HG03060 (cell line): ENCODE results near the gene CD101.

Experiments
- ATAC-seq: cut with Tn5 transposase; IDR thresholded peaks from one replicate; pipeline ENCODE4 v1.9.1; 2021; ENCODE audit warnings: low read depth, moderate number of reproducible peaks; ENCODE audit not compliant: unreplicated experiment

Gene CD101

DNA sequence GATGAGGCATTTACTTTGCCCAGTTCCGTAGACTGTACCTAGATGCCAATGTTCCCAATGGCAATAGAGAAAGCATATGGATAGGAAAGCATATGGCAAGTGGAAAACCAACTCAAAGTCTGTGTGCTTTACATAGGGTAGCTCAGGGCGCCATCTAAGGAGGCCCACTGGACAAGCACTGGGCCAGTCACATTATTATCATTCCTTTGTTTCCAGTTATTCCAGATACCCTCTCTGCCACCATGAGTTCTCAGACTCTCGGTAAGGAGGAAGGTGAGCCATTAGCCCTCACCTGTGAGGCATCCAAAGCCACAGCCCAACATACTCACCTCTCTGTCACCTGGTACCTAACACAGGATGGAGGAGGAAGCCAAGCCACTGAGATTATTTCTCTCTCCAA, 9.8 kb downstream of the CD101 start:
- ATAC-seq, result no peak

- ATAC-seq, result no peak
Observed at GRCh38 chr1:117013309-117013858, 11.8 kb downstream of the CD101 start.

DNA sequence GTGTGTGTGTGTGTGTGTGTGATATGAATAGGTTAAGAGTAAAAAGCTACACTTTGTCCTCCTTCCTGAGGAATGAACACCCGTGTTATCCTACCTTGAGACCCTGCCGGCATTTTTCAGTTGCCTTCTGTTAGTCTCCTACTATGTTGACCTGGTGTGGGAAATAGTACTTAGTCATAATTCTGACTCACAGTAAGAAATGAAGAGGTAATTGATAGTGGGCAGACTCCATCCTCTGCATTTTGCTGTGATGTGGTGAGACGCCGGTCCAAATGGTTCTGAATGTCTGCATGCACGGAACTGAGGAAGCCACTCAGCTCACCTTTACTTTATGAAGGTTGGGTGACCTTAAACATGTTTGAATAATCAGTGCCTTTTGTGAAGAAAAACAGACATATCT, 12.6 kb downstream of the CD101 start:
- no peak for ATAC-seq

- no peak for ATAC-seq
Observed at GRCh38 chr1:117015724-117016123, 14.2 kb downstream of the CD101 start.

GRCh38 chr1:117017062-117017461, 15.5 kb downstream of the CD101 start:
- ATAC-seq, result no peak

- ATAC-seq, result no peak
Observed at GRCh38 chr1:117017648-117018047, 16.1 kb downstream of the CD101 start.

- ATAC-seq, result no peak
Observed at GRCh38 chr1:117020526-117021156, 19.1 kb downstream of the CD101 start.

GRCh38 chr1:117022114-117022513, 20.6 kb downstream of the CD101 start:
- ATAC-seq, result no peak

DNA sequence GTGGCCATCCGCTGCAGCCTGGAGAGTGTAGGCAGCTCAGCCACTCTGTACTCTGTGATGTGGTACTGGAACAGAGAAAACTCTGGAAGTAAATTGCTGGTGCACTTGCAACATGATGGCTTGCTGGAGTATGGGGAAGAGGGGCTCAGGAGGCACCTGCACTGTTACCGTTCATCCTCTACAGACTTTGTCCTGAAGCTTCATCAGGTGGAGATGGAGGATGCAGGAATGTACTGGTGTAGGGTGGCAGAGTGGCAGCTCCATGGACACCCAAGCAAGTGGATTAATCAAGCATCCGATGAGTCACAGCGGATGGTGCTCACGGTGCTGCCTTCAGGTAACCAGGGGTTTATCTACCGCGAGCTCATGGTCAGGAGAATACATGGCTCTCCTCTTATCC, 24.0 kb downstream of the CD101 start:
- ATAC-seq, result no peak

GRCh38 chr1:117026361-117026760, 24.8 kb downstream of the CD101 start:
- no peak for ATAC-seq

DNA sequence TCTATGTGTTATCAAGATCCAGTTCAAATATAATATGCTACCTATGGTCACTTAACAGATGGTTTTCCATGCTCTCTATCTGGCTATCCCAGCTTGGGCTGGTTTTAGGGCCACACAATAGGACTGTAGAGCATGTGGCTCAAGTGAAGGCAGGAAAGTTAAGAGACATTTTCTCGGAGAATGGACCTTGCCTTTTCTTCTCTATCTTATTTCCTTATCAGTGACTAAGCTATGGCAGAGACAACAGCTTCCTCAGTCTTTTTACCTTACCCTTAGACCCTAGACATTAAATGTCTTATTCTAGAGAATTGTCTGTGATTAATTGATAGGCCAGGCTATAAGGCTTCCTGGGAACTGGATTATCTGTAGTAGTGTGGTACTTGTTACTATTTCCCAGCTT, 28.1 kb downstream of the CD101 start:
- ATAC-seq, result no peak

GRCh38 chr1:117030271-117030877, 28.8 kb downstream of the CD101 start:
- no peak for ATAC-seq

- no peak for ATAC-seq
Observed at GRCh38 chr1:117032266-117032665, 30.7 kb downstream of the CD101 start.

- no peak for ATAC-seq
Observed at GRCh38 chr1:117032681-117033539, 31.4 kb downstream of the CD101 start.

GRCh38 chr1:117033772-117034171, 32.2 kb downstream of the CD101 start:
- ATAC-seq, result no peak

GRCh38 chr1:117034791-117035290, 33.3 kb downstream of the CD101 start:
- ATAC-seq, result no peak

DNA sequence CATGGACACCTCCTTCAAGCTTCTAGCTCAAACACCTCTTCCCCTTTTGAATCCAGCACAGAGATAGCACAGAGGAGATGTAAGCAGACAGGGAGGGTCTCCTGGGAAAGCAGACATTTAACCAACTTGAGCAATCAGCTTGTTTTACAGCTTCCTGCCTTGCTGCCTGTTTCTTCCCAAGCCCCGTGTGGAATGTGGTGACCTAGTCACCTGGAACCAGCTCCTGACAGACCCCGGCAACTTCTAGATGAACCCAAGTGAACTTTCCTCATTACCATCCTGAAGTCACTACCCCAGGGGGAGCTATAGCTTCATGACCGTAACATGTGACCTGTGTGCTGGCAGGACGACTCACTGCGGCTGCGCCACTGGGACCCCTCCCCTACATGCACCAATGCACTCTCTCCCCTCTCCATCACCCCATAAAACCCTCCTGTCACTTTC, 34.5 kb downstream of the CD101 start:
- no peak for ATAC-seq

- no peak for ATAC-seq
Observed at GRCh38 chr1:117037802-117038201, 36.2 kb downstream of the CD101 start.

DNA sequence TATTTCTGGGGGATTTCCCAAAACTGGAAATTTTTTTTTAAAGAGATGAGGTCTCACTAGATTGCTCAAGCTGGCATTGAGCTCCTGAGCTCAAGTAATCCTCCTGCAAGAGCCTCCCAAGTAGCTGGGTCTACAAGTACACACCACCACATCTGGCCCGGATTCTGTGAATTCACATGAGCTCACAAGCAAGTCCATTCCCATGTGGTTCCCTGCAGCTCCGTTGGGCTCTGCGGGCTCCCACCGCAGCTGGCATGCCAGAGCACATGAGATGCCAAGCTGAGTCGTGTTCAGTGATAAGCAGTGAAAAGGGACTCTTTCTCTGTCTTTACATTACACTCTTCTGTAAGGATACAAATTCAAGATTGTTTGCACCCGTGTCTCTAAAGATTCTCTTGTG, 36.7 kb downstream of the CD101 start:
- ATAC-seq, result no peak

GRCh38 chr1:117044217-117044616, 42.7 kb downstream of the CD101 start:
- no peak for ATAC-seq

- no peak for ATAC-seq
Observed at GRCh38 chr1:117045644-117046043, 44.1 kb downstream of the CD101 start.
